GM12891 (cell line): ENCODE data around the gene CHAD.
"Not testable (repeated sequence)": the region's sequence is repeated elsewhere in the genome, so short reads cannot be mapped to it uniquely, and the experiment has no call there.

ENCODE experiments used
- DNase-seq: peaks from one replicate; pipeline ENCODE4 v3.0.0; 2011; ENCODE audit warnings: low spot score; ENCODE audit not compliant: insufficient read length
- FAIRE-seq: peaks from 2 replicates; lab custom pipeline; 2011; peaks lifted over from hg19 to GRCh38; lab: Jason Lieb, UNC
- PAX5 ChIP-seq: IDR thresholded peaks from 2 replicates; pipeline ENCODE4 v1.6.1; 2011; ENCODE audit warnings: low read length, moderate library complexity, mild to moderate bottlenecking; ENCODE audit not compliant: insufficient read depth, severe bottlenecking
- POLR2A ChIP-seq: IDR thresholded peaks from 2 replicates; pipeline ENCODE4 v1.6.1; 2011; ENCODE audit warnings: low read depth, low read length, control low read depth
- POLR2AphosphoS5 ChIP-seq: IDR thresholded peaks from 2 replicates; pipeline ENCODE4 v1.6.1; 2011; ENCODE audit warnings: low read depth, low read length, control low read depth
- POU2F2 ChIP-seq: IDR thresholded peaks from 2 replicates; pipeline ENCODE4 v1.6.1; 2011; ENCODE audit warnings: low read depth, mild to moderate bottlenecking, control low read depth, low read length, moderate library complexity
- SPI1 ChIP-seq: IDR thresholded peaks from 2 replicates; pipeline ENCODE4 v1.6.1; 2011; ENCODE audit warnings: low read depth, low read length, control low read depth
- TAF1 ChIP-seq: IDR thresholded peaks from 2 replicates; pipeline ENCODE4 v1.6.1; 2011; ENCODE audit warnings: low read depth, low read length, control low read depth

Gene CHAD

DNA sequence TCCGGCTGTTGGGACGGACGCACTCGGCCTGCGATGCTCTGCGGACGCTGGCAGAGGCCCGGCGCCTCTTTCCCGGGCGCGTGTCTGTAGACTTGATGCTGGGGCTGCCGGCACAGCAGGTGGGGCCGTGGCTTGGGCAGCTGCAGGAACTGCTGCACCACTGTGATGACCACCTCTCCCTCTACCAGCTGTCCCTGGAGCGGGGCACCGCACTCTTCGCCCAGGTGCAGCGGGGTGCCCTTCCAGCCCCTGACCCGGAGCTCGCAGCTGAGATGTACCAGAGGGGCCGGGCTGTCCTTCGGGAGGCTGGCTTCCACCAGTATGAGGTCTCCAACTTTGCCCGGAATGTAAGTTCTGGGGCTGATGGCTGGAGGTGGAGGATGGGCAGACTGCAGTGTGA is 13.4 kb upstream of the CHAD start:
- no peak for TF ChIP-seq PAX5
- no peak for TF ChIP-seq POLR2AphosphoS5
- no peak for TF ChIP-seq SPI1
- TF ChIP-seq TAF1 = no peak
- TF ChIP-seq POU2F2 = no peak
- TF ChIP-seq POLR2A = no peak
- no peak for FAIRE-seq
- DNase-seq = no peak

DNA sequence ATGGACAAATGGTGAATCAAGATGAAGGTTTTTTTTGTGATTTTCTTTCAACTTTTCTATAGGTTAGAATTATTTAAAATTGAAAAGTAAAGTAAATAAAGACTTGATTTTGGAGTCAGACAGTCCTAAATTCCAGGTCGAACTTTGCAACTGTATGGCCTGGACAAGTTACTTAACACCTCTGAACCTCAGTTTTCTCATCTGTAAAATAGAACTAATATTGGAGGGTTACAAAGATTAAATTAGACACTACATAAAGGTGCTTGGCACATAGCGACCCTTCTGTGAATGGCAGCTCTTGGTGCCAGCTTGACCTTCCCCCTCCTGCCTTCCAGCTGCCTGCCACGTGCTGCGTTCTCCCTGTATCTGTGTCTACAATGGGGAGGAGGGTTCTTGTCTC is 13.0 kb upstream of the CHAD start:
- TF ChIP-seq POLR2AphosphoS5 (no peak), SPI1 (no peak), POU2F2 (no peak), PAX5 (no peak), TAF1 (no peak), POLR2A (no peak)
- FAIRE-seq (no peak), DNase-seq (no peak)

GRCh38 chr17:50480854-50481490 is 12.3 kb upstream of the CHAD start:
- TF ChIP-seq PAX5 = no peak
- TF ChIP-seq POLR2AphosphoS5 = no peak
- no peak for TF ChIP-seq SPI1
- no peak for TF ChIP-seq POLR2A
- no peak for TF ChIP-seq TAF1
- no peak for TF ChIP-seq POU2F2
- FAIRE-seq = no peak
- DNase-seq = no peak

- DNase-seq (no peak), FAIRE-seq (no peak)
- TF ChIP-seq POU2F2 = no peak
- no peak for TF ChIP-seq TAF1
- TF ChIP-seq PAX5 = no peak
- no peak for TF ChIP-seq POLR2A
- TF ChIP-seq SPI1 = no peak
- TF ChIP-seq POLR2AphosphoS5 = no peak
These were observed 11.6 kb upstream of the CHAD start for GRCh38 chr17:50480142-50480764.

- DNase-seq = peak; percentile 75
- TF ChIP-seq POLR2A (no peak), POU2F2 (no peak), POLR2AphosphoS5 (no peak), PAX5 (no peak), TAF1 (no peak), SPI1 (no peak)
- FAIRE-seq = peak; percentile 92
These were observed 11.0 kb upstream of the CHAD start for GRCh38 chr17:50479522-50480141.

- peak; percentile 61; the same call in 1 of the 2 replicates for TF ChIP-seq TAF1
- TF ChIP-seq POLR2A = peak; percentile 81
- TF ChIP-seq POLR2AphosphoS5 = peak; percentile 70
- peak; percentile 86 for TF ChIP-seq PAX5
- TF ChIP-seq POU2F2 = no peak; the same call in 1 of the 2 replicates
- TF ChIP-seq SPI1 = no peak
- FAIRE-seq = peak; percentile 93
These were observed 10.0 kb upstream of the CHAD start, which contains the start of gene RSAD1 for GRCh38 chr17:50478391-50479381. RSAD1 (plus strand) TSS chr17:50478860; CDS start chr17:50478885, 25 bp downstream.

GRCh38 chr17:50477976-50478375 is 9.3 kb upstream of the CHAD start:
- TF ChIP-seq SPI1 = no peak
- TF ChIP-seq POU2F2 = no peak
- TF ChIP-seq TAF1 = no peak
- no peak for TF ChIP-seq PAX5
- no peak for TF ChIP-seq POLR2A
- TF ChIP-seq POLR2AphosphoS5 = no peak
- DNase-seq (no peak), FAIRE-seq (no peak)

More at GRCh38 chr17:50478391-50479381, 10.0 kb upstream of the CHAD start, which contains the start of gene RSAD1:
- DNase-seq = peak; percentile 87

GRCh38 chr17:50476545-50477315 is 8.1 kb upstream of the CHAD start:
- DNase-seq (no peak), FAIRE-seq (no peak)
- no peak for TF ChIP-seq POLR2A

GRCh38 chr17:50475775-50476544 is 7.3 kb upstream of the CHAD start:
- not testable (repeated sequence) for FAIRE-seq, DNase-seq
